ENCODE measurements around the gene PLAAT1.

DNA sequence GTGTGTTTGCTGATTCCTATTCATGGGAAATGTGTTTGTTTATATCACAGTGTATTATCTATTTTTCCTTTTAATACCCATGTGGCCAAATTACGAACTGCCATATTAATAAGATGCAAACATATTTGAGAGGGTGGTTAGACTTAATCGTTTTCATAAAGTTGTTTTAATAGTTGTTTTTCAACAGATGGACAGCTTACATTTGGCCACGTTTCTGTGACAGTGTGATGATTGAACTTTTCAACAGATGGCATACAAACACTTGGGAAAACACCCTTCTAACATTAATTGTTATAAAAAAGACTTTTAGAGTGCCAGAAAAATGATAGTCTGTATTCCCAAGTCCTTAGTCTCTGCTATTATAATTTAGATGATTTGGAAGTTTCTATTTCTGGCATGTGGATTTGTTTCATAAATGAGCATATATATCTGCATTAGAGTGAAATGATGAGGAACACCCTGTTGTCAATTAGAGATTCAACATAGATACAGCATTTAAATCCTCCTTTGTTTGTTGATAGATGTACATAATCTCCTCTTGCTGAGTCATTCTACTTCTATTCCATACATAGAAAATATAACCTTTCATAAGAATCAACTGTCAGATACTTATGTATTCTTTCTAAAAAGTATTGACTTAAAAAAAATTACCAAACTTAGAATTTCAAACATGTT is 13.1 kb downstream of the PLAAT1 start:
- TF ChIP-seq, protein P1, sequence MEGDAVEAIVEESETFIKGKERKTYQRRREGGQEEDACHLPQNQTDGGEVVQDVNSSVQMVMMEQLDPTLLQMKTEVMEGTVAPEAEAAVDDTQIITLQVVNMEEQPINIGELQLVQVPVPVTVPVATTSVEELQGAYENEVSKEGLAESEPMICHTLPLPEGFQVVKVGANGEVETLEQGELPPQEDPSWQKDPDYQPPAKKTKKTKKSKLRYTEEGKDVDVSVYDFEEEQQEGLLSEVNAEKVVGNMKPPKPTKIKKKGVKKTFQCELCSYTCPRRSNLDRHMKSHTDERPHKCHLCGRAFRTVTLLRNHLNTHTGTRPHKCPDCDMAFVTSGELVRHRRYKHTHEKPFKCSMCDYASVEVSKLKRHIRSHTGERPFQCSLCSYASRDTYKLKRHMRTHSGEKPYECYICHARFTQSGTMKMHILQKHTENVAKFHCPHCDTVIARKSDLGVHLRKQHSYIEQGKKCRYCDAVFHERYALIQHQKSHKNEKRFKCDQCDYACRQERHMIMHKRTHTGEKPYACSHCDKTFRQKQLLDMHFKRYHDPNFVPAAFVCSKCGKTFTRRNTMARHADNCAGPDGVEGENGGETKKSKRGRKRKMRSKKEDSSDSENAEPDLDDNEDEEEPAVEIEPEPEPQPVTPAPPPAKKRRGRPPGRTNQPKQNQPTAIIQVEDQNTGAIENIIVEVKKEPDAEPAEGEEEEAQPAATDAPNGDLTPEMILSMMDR (IDR thresholded peaks at IDR 0.05; ENCODE audit: low read length): no peak
- TF ChIP-seq EZH2phosphoT487 (IDR thresholded peaks at IDR 0.05; ENCODE audit: low read length) (no peak), EZH2 (optimal IDR thresholded peaks at IDR 0.05; ENCODE audit: low read depth, low read length) (no peak)

Measured in MM.1S (cell line).